Lower leg skin (tissue), 3 donors: ENCODE measurements around the gene CSF2.

Experiments
- CTCF ChIP-seq, 3 donors: fragments of 450-650 bp; IDR thresholded peaks; one replicate each; pipeline ENCODE4 v1.5.1; 2016; ENCODE audit warnings: antibody characterized with exemption in 3 of 3, mild to moderate bottlenecking in 3 of 3, moderate library complexity in 2 of 3
- POLR2A ChIP-seq, 2 donors: fragments of 450-650 bp; IDR thresholded peaks; one replicate each; pipeline ENCODE4 v1.6.1; 2016 to 2017; ENCODE audit warnings: antibody characterized with exemption in 2 of 2, mild to moderate bottlenecking in 1 of 2, moderate library complexity in 1 of 2

- TF ChIP-seq CTCF (IDR thresholded peaks at IDR 0.05) (no peak), POLR2A (IDR thresholded peaks at IDR 0.05) (no peak)
Observed at GRCh38 chr5:132067451-132067850, 6.1 kb upstream of the CSF2 start.
